GM21786 (cell line): ENCODE measurements around the gene DGKG.
A peak's percentile ranks its signal among the peaks of the same experiment; 100 is the strongest.

Experiments
- ATAC-seq: cut with Tn5 transposase; IDR thresholded peaks from one replicate; pipeline ENCODE4 v1.9.1; 2021; ENCODE audit not compliant: unreplicated experiment

DGKG gene

GRCh38 chr3:186280737-186281136, 81.3 kb downstream of the DGKG start:
- ATAC-seq = no peak

- no peak for ATAC-seq
These were observed 84.6 kb downstream of the DGKG start for GRCh38 chr3:186277268-186277909.

GRCh38 chr3:186275436-186275835, 86.6 kb downstream of the DGKG start:
- ATAC-seq = no peak

GRCh38 chr3:186273586-186273985, 88.4 kb downstream of the DGKG start:
- no peak for ATAC-seq

GRCh38 chr3:186270701-186271100, 91.3 kb downstream of the DGKG start:
- ATAC-seq = no peak

- no peak for ATAC-seq
These were observed 93.2 kb downstream of the DGKG start for GRCh38 chr3:186268616-186269448.

GRCh38 chr3:186267758-186268157, 94.3 kb downstream of the DGKG start:
- no peak for ATAC-seq

- no peak for ATAC-seq
These were observed 97.2 kb downstream of the DGKG start for GRCh38 chr3:186264608-186265400.

GRCh38 chr3:186261638-186262037, 100.4 kb downstream of the DGKG start:
- no peak for ATAC-seq

- no peak for ATAC-seq
These were observed 101.3 kb downstream of the DGKG start for GRCh38 chr3:186260726-186261125.

GRCh38 chr3:186259612-186260383, 102.2 kb downstream of the DGKG start:
- peak; percentile 55 for ATAC-seq

GRCh38 chr3:186258968-186259367, 103.1 kb downstream of the DGKG start:
- no peak for ATAC-seq

GRCh38 chr3:186257866-186258265, 104.2 kb downstream of the DGKG start:
- no peak for ATAC-seq

- peak; percentile 39 for ATAC-seq
These were observed 106.2 kb downstream of the DGKG start for GRCh38 chr3:186255703-186256331.

GRCh38 chr3:186254676-186255650, 107.1 kb downstream of the DGKG start:
- ATAC-seq = peak; percentile 60

- ATAC-seq = no peak
These were observed 110.0 kb downstream of the DGKG start for GRCh38 chr3:186251948-186252619.

GRCh38 chr3:186248850-186249249, 113.2 kb downstream of the DGKG start:
- no peak for ATAC-seq
